Measurements from ENCODE around the gene PPP6R1.

The PPP6R1 gene

DNA sequence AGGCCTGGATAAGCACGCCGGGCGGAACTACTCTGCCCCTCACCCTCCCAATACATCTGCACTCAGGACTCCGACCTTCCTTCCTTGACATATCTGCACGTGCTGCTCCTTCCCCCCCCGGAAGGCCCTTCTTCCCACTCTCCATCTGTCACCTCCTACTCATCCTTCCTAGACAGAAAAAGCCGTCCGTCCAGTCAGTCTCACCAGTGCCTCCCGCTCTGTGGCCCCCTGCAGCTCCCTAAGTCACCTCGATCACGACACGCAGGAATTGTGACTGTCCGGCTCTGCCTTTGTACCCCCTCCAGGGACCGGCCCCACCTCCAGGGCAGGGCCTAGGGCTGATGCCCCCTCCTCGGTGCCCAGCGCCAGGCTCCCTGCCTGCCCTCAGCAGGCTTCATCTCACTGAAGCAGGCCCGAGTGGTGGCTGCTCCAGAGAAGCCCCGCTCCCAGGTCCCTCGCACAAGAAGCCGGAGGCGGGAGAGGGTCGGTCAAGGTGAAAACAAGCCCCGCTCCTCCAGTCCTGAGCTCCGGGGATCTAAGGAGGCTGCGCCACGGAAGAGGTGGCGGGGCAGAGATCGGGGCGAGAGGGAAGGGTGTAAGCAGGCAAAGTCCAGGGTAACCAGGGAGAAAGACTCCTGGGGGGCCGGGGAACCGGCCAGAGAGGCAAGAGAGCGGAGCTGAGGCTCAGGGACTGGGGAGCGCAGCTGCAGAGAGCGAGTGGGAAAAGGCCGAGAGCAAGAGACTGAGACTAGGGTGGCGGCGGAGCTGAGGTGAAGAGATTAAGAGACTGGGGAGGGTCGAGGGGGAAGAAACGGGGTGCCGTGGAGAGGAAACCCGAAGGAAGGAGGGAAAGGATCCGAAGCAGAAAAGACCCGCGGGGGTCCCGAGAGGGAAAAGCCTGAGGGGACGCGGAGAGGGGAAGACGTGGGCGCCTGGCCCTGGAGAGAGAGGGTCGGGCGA lies 1.1 kb downstream of the PPP6R1 start:
- Mint-ChIP-seq H3K27ac (peak overlapping the region; percentile 98), H3K36me3 (ENCODE audit: low read depth) (peaks cover 46% of the 10 kb centered on the region), H3K4me1 (ENCODE audit: low read depth) (peaks cover 53% of the 10 kb centered on the region), H3K9me3 (no peaks in the 10 kb centered on the region), H3K27me3 (ENCODE audit: low read depth) (no peaks in the 10 kb centered on the region), H3K4me3 (peak overlapping the region; percentile 99)
- peak; percentile 27 for DNase-seq (ENCODE audit: low spot score)

DNA sequence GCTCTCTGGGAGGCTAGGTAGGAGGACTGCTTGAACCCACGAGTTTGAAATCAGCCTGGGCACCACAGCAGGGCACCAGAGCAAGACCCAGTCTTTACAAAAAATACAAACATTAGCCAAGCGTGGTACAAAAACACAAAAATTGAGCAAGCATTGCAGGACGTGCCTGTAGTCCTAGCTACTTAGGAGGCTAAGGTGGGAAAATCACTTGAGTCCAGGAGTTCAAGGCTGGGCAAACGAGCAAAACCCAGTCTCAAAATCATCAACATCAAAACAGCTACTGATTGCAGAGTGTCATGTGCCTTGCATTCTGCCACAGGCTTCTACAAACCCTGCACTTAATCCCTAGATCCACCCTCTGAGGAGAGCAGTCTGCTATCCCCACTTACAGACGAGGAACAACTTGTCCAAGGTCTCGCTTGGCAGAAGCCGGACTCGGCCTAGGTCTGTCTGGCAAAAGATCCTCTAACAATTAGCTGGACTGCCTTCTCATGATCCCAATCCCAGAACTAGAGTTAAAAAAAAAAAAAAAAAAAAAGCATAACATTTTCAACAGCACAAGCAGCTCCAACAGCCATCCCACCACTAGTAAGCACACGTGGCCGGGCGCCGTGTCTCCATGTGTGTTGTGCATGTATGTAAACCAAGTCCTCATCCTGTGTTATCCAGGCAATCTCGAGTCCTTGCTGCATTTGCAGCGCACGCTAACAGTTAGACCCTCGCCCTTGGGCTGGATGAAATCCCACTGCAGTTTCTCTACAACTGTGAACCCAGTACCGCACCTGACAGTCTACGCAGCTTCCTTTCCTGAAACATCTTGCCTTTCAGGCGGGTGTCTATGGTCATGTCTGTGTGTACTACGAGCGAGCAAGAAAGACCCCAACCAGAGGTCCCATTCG lies 2.0 kb downstream of the PPP6R1 start:
- Mint-ChIP-seq H3K9me3 (no peaks in the 10 kb centered on the region), H3K4me3 (peak overlapping the region; percentile 99), H3K27me3 (ENCODE audit: low read depth) (no peaks in the 10 kb centered on the region), H3K36me3 (ENCODE audit: low read depth) (peaks cover 47% of the 10 kb centered on the region), H3K27ac (peak overlapping the region; percentile 98), H3K4me1 (ENCODE audit: low read depth) (peaks cover 54% of the 10 kb centered on the region)
- DNase-seq (ENCODE audit: low spot score), result no peak

DNA sequence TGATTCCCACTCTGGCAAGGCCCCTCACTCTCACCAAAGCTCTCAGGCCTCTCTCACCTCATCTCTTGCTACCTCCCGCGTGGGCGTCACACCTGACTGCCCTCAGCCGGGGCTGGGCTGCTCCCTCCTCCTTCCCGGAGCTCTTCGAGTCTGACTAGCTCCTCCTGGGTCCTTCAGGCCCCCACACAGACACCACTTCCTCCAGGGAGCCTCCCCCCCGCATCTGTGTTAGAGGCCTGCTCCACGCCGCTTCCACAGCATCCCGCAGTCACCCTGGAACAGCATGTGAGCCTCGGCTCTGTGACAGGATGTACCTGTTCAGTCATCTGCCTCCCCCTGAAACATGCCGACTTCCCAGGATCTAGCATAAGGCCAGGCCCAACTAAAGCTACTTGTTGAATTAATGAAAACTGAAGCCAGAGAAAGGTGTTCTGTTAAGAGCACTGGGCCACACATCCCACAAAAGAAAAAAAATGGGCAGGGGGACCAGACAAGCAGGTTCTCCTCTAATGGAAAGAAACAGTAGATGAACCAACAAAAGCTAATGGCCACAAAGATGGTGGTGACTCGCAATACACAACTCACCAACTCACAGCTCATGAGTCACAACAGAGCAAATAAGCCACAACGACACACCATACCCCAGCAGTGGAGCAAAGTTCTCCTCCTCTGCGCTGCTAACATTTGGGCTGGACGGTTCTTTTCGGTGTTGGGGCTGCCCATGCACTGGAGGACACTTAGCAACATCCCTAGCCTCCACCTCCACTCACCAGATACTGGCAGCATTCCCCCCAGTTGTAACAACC lies 3.0 kb downstream of the PPP6R1 start:
- H3K4me3 Mint-ChIP-seq, result peak overlapping the region; percentile 99
- peaks cover 56% of the 10 kb centered on the region for H3K36me3 Mint-ChIP-seq (ENCODE audit: low read depth)

GRCh38 chr19:55254625-55254977 lies 4.2 kb downstream of the PPP6R1 start:
- Mint-ChIP-seq H3K4me1 (ENCODE audit: low read depth) (peaks cover 57% of the 10 kb centered on the region), H3K4me3 (peak overlapping the region; percentile 99), H3K36me3 (ENCODE audit: low read depth) (peaks cover 58% of the 10 kb centered on the region), H3K27me3 (ENCODE audit: low read depth) (no peaks in the 10 kb centered on the region), H3K27ac (peak overlapping the region; percentile 98), H3K9me3 (no peaks in the 10 kb centered on the region)
- DNase-seq (ENCODE audit: low spot score), result no peak

More for the DNA sequence above, 3.0 kb downstream of the PPP6R1 start:
- Mint-ChIP-seq H3K9me3 (no peaks in the 10 kb centered on the region), H3K4me1 (ENCODE audit: low read depth) (peaks cover 64% of the 10 kb centered on the region), H3K27ac (peak overlapping the region; percentile 98), H3K27me3 (ENCODE audit: low read depth) (no peaks in the 10 kb centered on the region)
- DNase-seq (ENCODE audit: low spot score), result peak; percentile 43

GRCh38 chr19:55253842-55254624 lies 4.8 kb downstream of the PPP6R1 start:
- Mint-ChIP-seq H3K36me3 (ENCODE audit: low read depth) (peaks cover 59% of the 10 kb centered on the region), H3K27me3 (ENCODE audit: low read depth) (no peaks in the 10 kb centered on the region), H3K9me3 (no peaks in the 10 kb centered on the region), H3K27ac (peak overlapping the region; percentile 98), H3K4me1 (ENCODE audit: low read depth) (peaks cover 54% of the 10 kb centered on the region), H3K4me3 (peak overlapping the region; percentile 99)
- peak; percentile 57 for DNase-seq (ENCODE audit: low spot score)

DNA sequence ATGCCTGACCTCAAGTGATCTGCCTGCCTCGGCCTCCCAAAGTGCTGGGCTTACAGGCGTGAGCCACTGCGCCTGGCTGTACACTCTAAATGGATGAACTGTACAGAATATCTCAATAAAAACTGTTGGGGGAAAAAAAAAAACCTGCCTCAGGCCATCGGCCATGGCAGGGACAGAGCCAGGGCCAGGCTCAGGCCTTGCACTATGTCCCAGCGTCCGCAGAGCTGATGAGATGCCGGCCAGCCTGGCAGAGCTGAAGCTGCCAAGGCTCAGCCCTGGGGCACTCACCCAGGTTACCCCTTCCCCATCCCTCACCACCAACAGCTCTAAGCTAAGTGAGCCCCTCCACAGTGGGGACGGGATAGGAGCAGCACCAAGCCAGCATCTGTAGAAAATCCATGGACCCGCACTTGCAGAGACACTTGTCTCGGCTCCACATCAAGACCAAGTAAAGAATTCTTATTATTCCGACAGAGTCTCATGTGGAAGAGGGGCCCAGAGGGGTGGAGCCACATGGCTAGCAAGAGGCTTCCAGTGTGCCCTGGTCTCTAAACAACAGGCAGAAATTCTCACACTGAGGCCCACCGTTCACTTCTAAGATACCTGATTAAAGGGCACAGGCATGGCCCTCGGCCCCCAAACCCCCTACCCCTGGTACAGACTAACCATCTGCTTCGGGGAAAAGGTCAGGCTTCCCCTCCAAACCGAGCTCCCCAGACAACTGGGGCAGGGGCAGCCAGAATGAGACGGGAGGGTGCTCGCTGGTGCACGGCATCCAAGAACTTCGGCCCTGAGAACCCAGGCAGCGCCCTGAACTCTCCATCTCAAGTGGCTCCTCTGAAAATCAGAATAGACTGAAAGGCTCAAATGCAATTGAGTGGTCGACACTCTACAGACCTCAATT lies 5.8 kb downstream of the PPP6R1 start:
- H3K4me3 Mint-ChIP-seq, result peak overlapping the region; percentile 99
- no peaks in the 10 kb centered on the region for H3K9me3 Mint-ChIP-seq
- peaks cover 54% of the 10 kb centered on the region for H3K4me1 Mint-ChIP-seq (ENCODE audit: low read depth)
- H3K27ac Mint-ChIP-seq, result peak overlapping the region; percentile 98
- H3K27me3 Mint-ChIP-seq (ENCODE audit: low read depth), result no peaks in the 10 kb centered on the region
- DNase-seq (ENCODE audit: low spot score), result no peak
- H3K36me3 Mint-ChIP-seq (ENCODE audit: low read depth), result peaks cover 62% of the 10 kb centered on the region

- Mint-ChIP-seq H3K27me3 (ENCODE audit: low read depth) (no peaks in the 10 kb centered on the region), H3K4me1 (ENCODE audit: low read depth) (peaks cover 44% of the 10 kb centered on the region), H3K4me3 (peak overlapping the region; percentile 89), H3K36me3 (ENCODE audit: low read depth) (peaks cover 48% of the 10 kb centered on the region), H3K27ac (peak overlapping the region; percentile 97), H3K9me3 (no peaks in the 10 kb centered on the region)
- DNase-seq (ENCODE audit: low spot score), result peak; percentile 46
Measured at GRCh38 chr19:55251341-55252081, 7.3 kb downstream of the PPP6R1 start.

DNA sequence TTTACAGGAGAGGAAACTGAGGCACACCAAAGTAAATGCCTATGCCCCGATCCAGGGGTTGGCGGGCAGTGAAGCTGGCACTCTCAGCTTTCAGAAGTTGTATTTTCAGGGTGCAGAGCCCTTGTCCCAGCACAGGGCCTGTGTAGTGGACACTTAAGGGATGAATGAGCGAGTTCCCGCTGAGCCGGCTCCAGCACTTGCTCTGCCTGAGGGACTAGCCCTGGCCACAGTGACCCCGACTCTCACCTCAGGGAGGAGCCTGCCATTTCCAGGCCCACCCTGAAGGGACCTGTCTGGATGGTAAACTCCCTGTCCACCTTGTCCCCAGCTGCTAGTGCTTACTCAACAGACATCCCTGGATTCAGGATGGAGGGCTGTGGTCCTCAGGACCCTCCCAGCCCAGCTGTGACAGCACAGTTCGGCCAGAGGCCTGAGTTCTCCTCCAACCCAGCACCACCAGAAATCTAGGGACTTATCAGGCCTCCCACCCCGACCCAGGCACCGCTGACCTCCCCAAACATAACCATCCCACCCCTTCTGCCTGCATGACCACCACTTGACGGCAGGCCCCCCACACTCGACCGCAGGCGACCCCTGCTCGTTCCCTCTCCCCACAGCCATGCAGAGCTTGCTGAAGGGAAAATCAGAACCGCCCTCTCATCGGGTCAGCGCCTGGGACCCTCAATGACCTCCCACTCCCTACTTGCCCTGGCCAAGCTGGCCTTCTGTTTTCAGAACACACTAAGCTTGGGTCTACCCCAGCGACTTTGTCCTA lies 8.4 kb downstream of the PPP6R1 start:
- no peak for DNase-seq (ENCODE audit: low spot score)
- H3K36me3 Mint-ChIP-seq (ENCODE audit: low read depth), result peaks cover 40% of the 10 kb centered on the region

DNA sequence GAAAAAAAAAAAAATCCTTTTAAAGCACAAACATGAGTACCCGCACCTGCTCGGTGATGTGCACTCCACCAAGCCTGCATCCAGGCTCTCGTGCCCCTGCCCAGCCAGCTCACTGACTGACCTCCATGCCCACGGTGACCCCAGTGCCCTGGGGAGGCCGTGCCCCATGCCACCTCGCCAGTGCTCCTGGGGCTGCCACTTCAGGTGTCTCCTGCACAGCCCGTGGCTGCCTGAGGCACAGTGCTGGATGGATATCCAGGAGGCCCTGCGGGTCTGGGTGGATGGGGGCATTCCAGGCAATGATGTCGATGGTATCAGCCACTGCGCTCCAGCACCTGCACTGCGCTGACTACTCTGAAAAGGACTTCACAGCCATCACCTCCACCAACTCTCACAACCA lies 9.0 kb downstream of the PPP6R1 start:
- Mint-ChIP-seq H3K27me3 (ENCODE audit: low read depth) (no peaks in the 10 kb centered on the region), H3K36me3 (ENCODE audit: low read depth) (peaks cover 35% of the 10 kb centered on the region), H3K27ac (no peak overlapping the region), H3K9me3 (no peaks in the 10 kb centered on the region), H3K4me1 (ENCODE audit: low read depth) (peaks cover 29% of the 10 kb centered on the region), H3K4me3 (no peak overlapping the region)
- DNase-seq (ENCODE audit: low spot score), result no peak

More for the DNA sequence above, 8.4 kb downstream of the PPP6R1 start:
- H3K4me3 Mint-ChIP-seq, result peak overlapping the region; percentile 89
- no peaks in the 10 kb centered on the region for H3K9me3 Mint-ChIP-seq
- peaks cover 34% of the 10 kb centered on the region for H3K4me1 Mint-ChIP-seq (ENCODE audit: low read depth)
- H3K27me3 Mint-ChIP-seq (ENCODE audit: low read depth), result no peaks in the 10 kb centered on the region
- peak overlapping the region; percentile 97 for H3K27ac Mint-ChIP-seq

DNA sequence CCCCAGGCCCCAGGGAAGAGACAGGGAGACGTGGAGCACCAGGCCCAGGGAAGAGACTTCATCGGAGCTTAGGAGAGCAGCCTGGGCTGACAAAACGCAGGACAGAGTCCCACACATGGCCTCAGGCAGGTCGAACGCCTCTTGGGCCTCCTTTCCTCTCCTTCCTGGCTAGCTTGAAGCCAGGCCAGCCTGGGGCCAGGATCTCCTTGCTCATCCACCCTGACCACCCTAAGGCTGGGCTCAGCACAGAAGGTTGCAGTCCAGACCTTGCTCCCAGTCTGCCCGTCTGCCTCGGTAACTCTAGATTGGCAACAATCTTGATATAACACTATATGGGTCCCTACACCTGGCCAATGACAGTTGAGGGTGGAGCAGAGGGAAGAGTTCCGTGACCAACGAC lies 10.1 kb downstream of the PPP6R1 start:
- no peak for DNase-seq (ENCODE audit: low spot score)
- Mint-ChIP-seq H3K27me3 (ENCODE audit: low read depth) (no peaks in the 10 kb centered on the region), H3K27ac (peak overlapping the region; percentile 52), H3K4me1 (ENCODE audit: low read depth) (peaks cover 22% of the 10 kb centered on the region), H3K36me3 (ENCODE audit: low read depth) (peaks cover 29% of the 10 kb centered on the region), H3K9me3 (no peaks in the 10 kb centered on the region), H3K4me3 (no peak overlapping the region)

DNA sequence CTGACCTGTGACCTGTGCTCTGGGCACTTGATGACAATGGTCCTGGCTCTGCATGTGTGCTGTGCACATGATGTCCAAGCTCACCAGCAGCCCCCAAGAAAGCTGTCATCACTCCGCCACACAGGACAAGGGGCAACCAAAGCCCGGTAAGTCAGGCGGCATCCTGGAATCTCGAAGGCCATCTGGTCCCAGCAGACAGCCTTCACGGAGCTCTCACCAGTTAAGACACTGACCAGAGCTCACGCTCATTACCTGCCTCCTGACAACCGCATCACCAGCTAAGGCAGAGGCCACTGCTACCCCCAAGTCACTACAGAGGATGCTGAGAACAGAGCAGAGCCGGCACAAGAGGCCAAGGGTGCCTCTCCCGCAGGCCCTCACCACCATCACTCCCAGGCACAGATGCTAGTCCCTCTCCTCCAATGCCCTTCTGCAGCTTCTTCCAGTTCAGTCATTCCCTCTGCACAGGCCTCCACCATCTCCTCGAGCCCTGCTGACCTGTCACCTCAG lies 10.6 kb downstream of the PPP6R1 start:
- H3K27ac Mint-ChIP-seq, result peak overlapping the region; percentile 52
- DNase-seq (ENCODE audit: low spot score), result no peak
- no peaks in the 10 kb centered on the region for H3K27me3 Mint-ChIP-seq (ENCODE audit: low read depth)
- H3K9me3 Mint-ChIP-seq, result no peaks in the 10 kb centered on the region
- H3K4me3 Mint-ChIP-seq, result no peak overlapping the region
- peaks cover 29% of the 10 kb centered on the region for H3K36me3 Mint-ChIP-seq (ENCODE audit: low read depth)
- peaks cover 18% of the 10 kb centered on the region for H3K4me1 Mint-ChIP-seq (ENCODE audit: low read depth)

Measured in T-helper 2 cell treated with Interferon-gamma antibody and Interleukin-4, amounts not matched to agents 5 μg/mL and 100 μg/mL, for 36 hours (primary cell).